ENCODE results near the gene CHST3. TPM values are rescaled to one million over a fixed set of nuclear protein-coding genes. Genes with fewer than 3 reads are reported as not detected.

The CHST3 gene
- total and polyA plus RNA-seq, 9 donors: 16.4 to 69.2 (median 36.1) TPM

DNA sequence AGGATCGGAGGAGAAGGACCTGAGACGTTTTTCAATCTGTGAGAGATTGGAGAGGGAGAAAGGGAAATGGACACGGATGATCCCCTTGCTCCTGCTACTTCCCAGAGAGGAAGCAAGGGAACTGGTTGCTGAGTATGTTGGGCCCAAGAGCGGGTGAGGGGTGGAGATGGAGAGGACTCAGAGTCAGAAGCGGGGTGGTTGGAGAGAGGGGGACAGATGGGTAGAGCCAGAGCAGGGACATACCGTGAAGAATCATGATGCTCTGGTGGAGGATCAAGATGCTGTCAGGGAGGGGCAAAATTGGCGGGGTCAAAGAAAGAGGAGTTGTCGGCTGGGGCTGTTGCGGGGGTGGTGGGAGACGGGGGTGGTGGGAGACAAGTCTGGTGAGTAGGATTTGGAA is 2.4 kb upstream of the CHST3 start:
- DNase-seq: no peak
- 93 to 94% (median 94%) methylated on average over 10 of the region's 10 CpGs for WGBS, 3 donors
- Histone ChIP-seq H3K27ac (no peak overlapping the region), H3K27me3 (no peaks in the 10 kb centered on the region), H3K9me3 (no peaks in the 10 kb centered on the region), H3K36me3 (no peaks in the 10 kb centered on the region), H3K4me1 (ENCODE audit: insufficient read depth) (peaks cover 12% of the 10 kb centered on the region), H3K4me3 (no peak overlapping the region)
- intact Hi-C loops (cut with DNase I): loop anchor here in 3 of 4 donors (10.0 kb wide), 2 partner anchors 253 to 363 kb away; partner anchors contain the start of genes ANAPC16 (in 2 of the 3) and ASCC1 (in 2 of the 3)
- no peak for TF ChIP-seq POLR2A (IDR thresholded peaks at IDR 0.05)
- TF ChIP-seq, protein P1, sequence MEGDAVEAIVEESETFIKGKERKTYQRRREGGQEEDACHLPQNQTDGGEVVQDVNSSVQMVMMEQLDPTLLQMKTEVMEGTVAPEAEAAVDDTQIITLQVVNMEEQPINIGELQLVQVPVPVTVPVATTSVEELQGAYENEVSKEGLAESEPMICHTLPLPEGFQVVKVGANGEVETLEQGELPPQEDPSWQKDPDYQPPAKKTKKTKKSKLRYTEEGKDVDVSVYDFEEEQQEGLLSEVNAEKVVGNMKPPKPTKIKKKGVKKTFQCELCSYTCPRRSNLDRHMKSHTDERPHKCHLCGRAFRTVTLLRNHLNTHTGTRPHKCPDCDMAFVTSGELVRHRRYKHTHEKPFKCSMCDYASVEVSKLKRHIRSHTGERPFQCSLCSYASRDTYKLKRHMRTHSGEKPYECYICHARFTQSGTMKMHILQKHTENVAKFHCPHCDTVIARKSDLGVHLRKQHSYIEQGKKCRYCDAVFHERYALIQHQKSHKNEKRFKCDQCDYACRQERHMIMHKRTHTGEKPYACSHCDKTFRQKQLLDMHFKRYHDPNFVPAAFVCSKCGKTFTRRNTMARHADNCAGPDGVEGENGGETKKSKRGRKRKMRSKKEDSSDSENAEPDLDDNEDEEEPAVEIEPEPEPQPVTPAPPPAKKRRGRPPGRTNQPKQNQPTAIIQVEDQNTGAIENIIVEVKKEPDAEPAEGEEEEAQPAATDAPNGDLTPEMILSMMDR (IDR thresholded peaks at IDR 0.05): no peak
- TF ChIP-seq EP300 (IDR thresholded peaks at IDR 0.05): no peak

DNA sequence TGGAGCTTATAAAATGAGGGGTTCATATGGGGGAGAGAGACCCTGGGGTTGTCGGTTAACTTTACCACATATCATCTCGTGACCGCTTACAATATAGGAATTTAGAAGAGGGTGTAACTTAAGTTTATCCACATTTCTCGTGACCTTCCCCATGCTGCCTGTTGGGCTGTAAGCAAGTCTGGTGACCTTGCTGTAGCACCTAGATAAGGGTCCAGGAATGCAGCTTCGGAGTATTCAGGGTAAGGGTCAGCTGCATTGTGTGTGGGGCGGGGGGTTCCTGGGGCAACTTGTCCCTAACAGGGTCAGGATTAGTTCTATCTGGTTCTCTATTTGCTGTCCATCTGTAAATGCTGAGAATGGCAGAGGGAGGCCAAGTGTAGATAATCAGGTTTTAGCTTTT is 1.3 kb upstream of the CHST3 start:
- no peak for TF ChIP-seq EP300 (IDR thresholded peaks at IDR 0.05)
- TF ChIP-seq, protein P1 (IDR thresholded peaks at IDR 0.05): no peak
- TF ChIP-seq POLR2A (IDR thresholded peaks at IDR 0.05): no peak
- Histone ChIP-seq H3K27ac (peak overlapping the region in 1 of 2 donors; percentile 98), H3K36me3 (no peaks in the 10 kb centered on the region), H3K9me3 (no peaks in the 10 kb centered on the region), H3K27me3 (no peaks in the 10 kb centered on the region), H3K4me3 (no peak overlapping the region), H3K4me1 (ENCODE audit: insufficient read depth) (peaks cover 18% of the 10 kb centered on the region)
- no peak for DNase-seq
- intact Hi-C loops (cut with DNase I): loop anchor here in 3 of 4 donors (10.0 kb wide), 2 partner anchors 252 to 362 kb away; partner anchors contain the start of genes ANAPC16 (in 2 of the 3) and ASCC1 (in 2 of the 3)
- WGBS, 3 donors: 78 to 81% (median 81%) methylated on average over 6 of the region's 6 CpGs

GRCh38 chr10:71963351-71964097 is 671 bp upstream of the CHST3 start:
- H3K9me3 ChIP-seq: no peaks in the 10 kb centered on the region
- peaks cover 20% of the 10 kb centered on the region for H3K4me1 ChIP-seq (ENCODE audit: insufficient read depth)
- no peaks in the 10 kb centered on the region for H3K27me3 ChIP-seq
- intact Hi-C loops (cut with DNase I): loop anchor here in 3 of 4 donors (10.0 kb wide), 2 partner anchors 251 to 361 kb away; partner anchors contain the start of genes ANAPC16 (in 2 of the 3) and ASCC1 (in 2 of the 3)
- H3K36me3 ChIP-seq: no peaks in the 10 kb centered on the region
- 33 to 40% (median 38%) methylated on average over 32 to 42 of the region's 42 CpGs for WGBS, 3 donors
- no peak for TF ChIP-seq POLR2A (IDR thresholded peaks at IDR 0.05)
- TF ChIP-seq EP300 (IDR thresholded peaks at IDR 0.05): peak; percentile 83
- peak overlapping the region; percentile 96 to 98 for H3K27ac ChIP-seq
- peak overlapping the region; percentile 84 for H3K4me3 ChIP-seq
- peak; percentile 53 to 74 (median 57) for DNase-seq

DNA sequence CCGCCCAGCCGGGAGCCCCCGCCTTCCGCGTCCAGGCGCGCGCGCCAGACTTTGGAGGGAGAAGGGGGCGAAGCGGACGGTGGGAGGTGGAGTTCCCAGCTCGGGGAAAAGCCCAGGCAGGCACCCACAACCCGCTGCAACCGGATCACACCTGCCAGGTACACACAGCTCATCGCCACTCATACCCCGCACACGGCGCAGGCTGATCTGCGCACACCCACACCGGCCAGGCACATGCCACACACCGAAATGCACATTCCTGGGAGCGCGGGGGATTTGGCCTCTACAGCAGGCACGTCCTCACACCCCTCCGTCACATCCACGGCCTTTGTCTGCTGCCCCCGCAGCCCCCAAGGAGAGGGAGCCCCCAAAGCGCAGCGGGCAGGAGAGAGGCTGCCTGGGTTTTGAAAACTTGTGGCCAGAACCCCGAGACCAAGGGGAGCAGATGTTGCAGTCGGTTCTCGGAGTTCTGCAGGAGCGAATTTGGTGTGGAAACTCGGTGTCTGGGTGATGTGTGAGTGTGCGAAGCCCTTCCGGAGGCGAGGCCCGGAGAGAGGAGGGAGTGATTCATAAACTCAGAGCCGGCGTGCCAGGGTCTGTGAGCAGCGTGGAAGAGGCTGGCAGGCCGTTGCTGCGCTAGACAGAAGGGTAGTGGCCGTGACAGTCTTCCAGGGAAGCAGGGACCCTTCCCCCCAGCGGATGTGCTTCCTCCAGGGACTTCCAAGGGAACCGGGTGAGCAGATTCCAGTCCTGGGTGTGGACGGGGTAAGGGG is 734 bp downstream of the CHST3 start:
- no peaks in the 10 kb centered on the region for H3K27me3 ChIP-seq
- intact Hi-C loops (cut with DNase I): loop anchor here in 3 of 4 donors (5.0 to 10.0 kb wide), 4 partner anchors 37 to 360 kb away; partner anchors contain the start of genes ANAPC16 (in 2 of the 3) and ASCC1 (in 2 of the 3)
- peak overlapping the region; percentile 96 to 98 for H3K27ac ChIP-seq
- TF ChIP-seq POLR2A (IDR thresholded peaks at IDR 0.05): no peak
- 1% methylated on average over 46 to 48 of the region's 48 CpGs for WGBS, 3 donors
- peak overlapping the region; percentile 84 for H3K4me3 ChIP-seq
- H3K9me3 ChIP-seq: no peaks in the 10 kb centered on the region
- H3K36me3 ChIP-seq: no peaks in the 10 kb centered on the region
- peaks cover 30% of the 10 kb centered on the region for H3K4me1 ChIP-seq (ENCODE audit: insufficient read depth)
- peak; percentile 58 to 78 (median 69) for DNase-seq

DNA sequence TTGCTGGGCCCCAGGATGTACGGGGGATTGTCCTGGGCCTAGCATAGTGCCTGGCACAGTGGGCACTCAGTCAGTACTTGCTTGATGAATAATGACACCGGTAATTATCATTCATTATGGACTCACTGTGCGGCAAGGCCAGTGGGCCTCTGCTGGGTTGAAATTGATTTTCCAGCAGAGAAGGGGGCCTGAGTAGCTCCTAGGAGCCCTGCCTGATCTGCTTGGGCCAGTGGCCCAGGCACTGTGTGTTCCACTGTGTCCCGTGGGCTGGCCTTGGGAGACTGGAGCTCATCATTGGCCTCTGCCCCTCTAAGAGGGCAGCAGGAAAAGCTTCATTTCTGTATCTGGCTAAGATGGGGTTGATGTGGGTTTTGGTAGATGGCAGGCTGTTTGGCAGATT is 1.4 kb downstream of the CHST3 start:
- TF ChIP-seq, protein P1 (IDR thresholded peaks at IDR 0.05): no peak
- TF ChIP-seq POLR2A (IDR thresholded peaks at IDR 0.05) (no peak), EP300 (IDR thresholded peaks at IDR 0.05) (no peak)
- H3K9me3 ChIP-seq: no peaks in the 10 kb centered on the region
- peak overlapping the region; percentile 84 for H3K4me3 ChIP-seq
- H3K27ac ChIP-seq: peak overlapping the region; percentile 96 to 98
- no peaks in the 10 kb centered on the region for H3K36me3 ChIP-seq
- peak in 2 of 5 donors; percentile 43 to 63 for DNase-seq
- intact Hi-C loops (cut with DNase I): loop anchor here in 3 of 4 donors (5.0 to 10.0 kb wide), 4 partner anchors 37 to 359 kb away; partner anchors contain the start of genes ANAPC16 (in 2 of the 3) and ASCC1 (in 2 of the 3)
- H3K4me1 ChIP-seq (ENCODE audit: insufficient read depth): peaks cover 32% of the 10 kb centered on the region
- 2 to 11% (median 6%) methylated on average over 4 of the region's 4 CpGs for WGBS, 3 donors
- H3K27me3 ChIP-seq: no peaks in the 10 kb centered on the region
